Activated CD4-positive, CD25-positive, alpha-beta regulatory T cell treated with anti-CD3 and anti-CD28 coated beads, Interleukin-2, amount 50 U/mL, for 24 hours (primary cell): ENCODE data around the gene CUL2.
"Not testable (repeated sequence)": the region's sequence is repeated elsewhere in the genome, so short reads cannot be mapped to it uniquely, and the experiment has no call there.

ENCODE experiments used
- ATAC-seq, 2 donors: fragments of 150-1000 bp; cut with Tn5 transposase; one replicate each; pipeline ENCODE4 v1.10.0; 2021; ENCODE audit warnings: mild to moderate bottlenecking in 1 of 2, moderate library complexity in 1 of 2

CUL2 gene

GRCh38 chr10:35015843-35016408 is 74.2 kb downstream of the CUL2 start:
- peak in 1 of 2 donors; percentile 25 for ATAC-seq

- ATAC-seq, result peak in 1 of 2 donors; percentile 8
Observed at GRCh38 chr10:35012781-35013180, 77.4 kb downstream of the CUL2 start.

GRCh38 chr10:35011771-35012191 is 78.4 kb downstream of the CUL2 start:
- ATAC-seq, result peak; percentile 59 to 70

GRCh38 chr10:35007858-35008301 is 82.3 kb downstream of the CUL2 start:
- ATAC-seq, result no peak

- ATAC-seq, result no peak
Observed at GRCh38 chr10:35006836-35007235, 83.3 kb downstream of the CUL2 start.

- no peak for ATAC-seq
Observed at GRCh38 chr10:35005868-35006267, 84.3 kb downstream of the CUL2 start.

- no peak for ATAC-seq
Observed at GRCh38 chr10:35004651-35005050, 85.5 kb downstream of the CUL2 start.

- ATAC-seq, result no peak
Observed at GRCh38 chr10:35003906-35004305, 86.2 kb downstream of the CUL2 start.

- ATAC-seq, result no peak
Observed at GRCh38 chr10:35000936-35001335, 89.2 kb downstream of the CUL2 start.

- no peak for ATAC-seq
Observed at GRCh38 chr10:34999532-34999931, 90.6 kb downstream of the CUL2 start.

GRCh38 chr10:34998940-34999339 is 91.2 kb downstream of the CUL2 start:
- no peak for ATAC-seq

GRCh38 chr10:34996843-34997242 is 93.3 kb downstream of the CUL2 start:
- no peak for ATAC-seq

- ATAC-seq, result no peak
Observed at GRCh38 chr10:34995925-34996324, 94.2 kb downstream of the CUL2 start.

GRCh38 chr10:34994565-34995142 is 95.5 kb downstream of the CUL2 start:
- ATAC-seq, result peak; percentile 90 to 93

- no peak for ATAC-seq
Observed at GRCh38 chr10:34993782-34994181, 96.4 kb downstream of the CUL2 start.

GRCh38 chr10:34991117-34991516 is 99.0 kb downstream of the CUL2 start:
- not testable (repeated sequence) for ATAC-seq

GRCh38 chr10:34988397-34989067 is 101.6 kb downstream of the CUL2 start:
- no peak for ATAC-seq

GRCh38 chr10:34985823-34986222 is 104.3 kb downstream of the CUL2 start:
- no peak for ATAC-seq

- no peak for ATAC-seq
Observed at GRCh38 chr10:34985146-34985545, 105.0 kb downstream of the CUL2 start.

GRCh38 chr10:34981844-34982243 is 108.3 kb downstream of the CUL2 start:
- no peak for ATAC-seq

GRCh38 chr10:34979938-34980337 is 110.2 kb downstream of the CUL2 start:
- no peak for ATAC-seq

- no peak for ATAC-seq
Observed at GRCh38 chr10:34978080-34978479, 112.1 kb downstream of the CUL2 start.

GRCh38 chr10:34976380-34976910 is 113.7 kb downstream of the CUL2 start:
- ATAC-seq, result not testable (repeated sequence)
